Epidermal melanocyte (primary cell): ENCODE data around the gene SPRY4.
A peak's percentile ranks its signal among the peaks of the same experiment; 100 is the strongest.
"Not testable (repeated sequence)": the region's sequence is repeated elsewhere in the genome, so short reads cannot be mapped to it uniquely, and the experiment has no call there.

Source experiments
- DNase-seq: peaks from one replicate; pipeline ENCODE4 v3.0.0; 2011; ENCODE audit warnings: low spot score; ENCODE audit not compliant: insufficient read length

Gene SPRY4

GRCh38 chr5:142315096-142315900 is 9.5 kb downstream of the SPRY4 start:
- DNase-seq = peak; percentile 1

GRCh38 chr5:142314606-142315005 is 10.2 kb downstream of the SPRY4 start:
- peak; percentile 1 for DNase-seq

GRCh38 chr5:142314109-142314508 is 10.7 kb downstream of the SPRY4 start:
- no peak for DNase-seq

GRCh38 chr5:142313682-142314081 is 11.1 kb downstream of the SPRY4 start:
- no peak for DNase-seq

GRCh38 chr5:142313275-142313674 is 11.5 kb downstream of the SPRY4 start:
- no peak for DNase-seq

- DNase-seq = no peak
Measured at GRCh38 chr5:142312399-142312798, 12.4 kb downstream of the SPRY4 start.

GRCh38 chr5:142311725-142312124 is 13.1 kb downstream of the SPRY4 start:
- no peak for DNase-seq

GRCh38 chr5:142310803-142311202 is 14.0 kb downstream of the SPRY4 start:
- no peak for DNase-seq

GRCh38 chr5:142309747-142310318 is 15.0 kb downstream of the SPRY4 start:
- DNase-seq = no peak

- DNase-seq = no peak
Measured at GRCh38 chr5:142308358-142308757, 16.5 kb downstream of the SPRY4 start.

- DNase-seq = no peak
Measured at GRCh38 chr5:142307146-142307890, 17.5 kb downstream of the SPRY4 start.

GRCh38 chr5:142306077-142306502 is 18.7 kb downstream of the SPRY4 start:
- DNase-seq = no peak

- DNase-seq = no peak
Measured at GRCh38 chr5:142305211-142305610, 19.6 kb downstream of the SPRY4 start.

- DNase-seq = no peak
Measured at GRCh38 chr5:142304013-142304701, 20.7 kb downstream of the SPRY4 start.

- no peak for DNase-seq
Measured at GRCh38 chr5:142303565-142303964, 21.3 kb downstream of the SPRY4 start.

- no peak for DNase-seq
Measured at GRCh38 chr5:142301540-142301939, 23.3 kb downstream of the SPRY4 start.

- no peak for DNase-seq
Measured at GRCh38 chr5:142300677-142301076, 24.1 kb downstream of the SPRY4 start.

- DNase-seq = no peak
Measured at GRCh38 chr5:142298789-142299188, 26.0 kb downstream of the SPRY4 start.

- not testable (repeated sequence) for DNase-seq
Measured at GRCh38 chr5:142297786-142298185, 27.0 kb downstream of the SPRY4 start.

GRCh38 chr5:142296914-142297417 is 27.9 kb downstream of the SPRY4 start:
- peak; percentile 62 for DNase-seq
